HFF-Myc (cell line): ENCODE measurements around the gene AFF1.

Experiments used
- DNase-seq: peaks from one replicate; pipeline ENCODE4 v3.0.0-alpha.2; 2011; ENCODE audit warnings: low read depth; ENCODE audit errors: extremely low read depth
- H3K4me3 ChIP-seq: replicated peaks from 2 replicates; pipeline ENCODE4 v1.5.1; 2011; ENCODE audit warnings: low read depth, mild to moderate bottlenecking, control low read depth, low read length
- TF ChIP-seq, protein P1 (sequence below): IDR thresholded peaks from 2 replicates; pipeline ENCODE4 v1.5.1; 2012; ENCODE audit warnings: mild to moderate bottlenecking, low read depth, low read length, control low read depth; ENCODE audit errors: missing control alignments

Gene AFF1

DNA sequence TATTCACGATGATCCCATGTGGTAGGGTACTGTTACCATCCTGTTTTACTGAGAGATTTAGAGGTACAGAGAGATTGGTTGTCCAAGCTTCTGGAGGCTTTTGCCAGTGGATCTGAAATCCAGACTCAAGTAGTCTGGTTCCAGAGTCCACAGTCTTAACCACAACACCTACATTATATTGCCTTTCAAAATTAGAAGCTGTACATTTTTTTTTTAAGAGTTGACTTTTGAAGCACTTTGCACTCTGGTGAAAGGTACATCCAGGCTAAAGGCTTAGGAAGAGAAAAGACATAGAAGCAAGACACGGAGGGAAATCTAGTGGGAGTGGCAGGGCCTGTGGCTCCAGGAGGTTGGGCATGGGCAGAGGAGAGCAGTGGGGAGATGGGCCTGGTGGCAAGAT is 122.1 kb downstream of the AFF1 start:
- TF ChIP-seq, protein P1, sequence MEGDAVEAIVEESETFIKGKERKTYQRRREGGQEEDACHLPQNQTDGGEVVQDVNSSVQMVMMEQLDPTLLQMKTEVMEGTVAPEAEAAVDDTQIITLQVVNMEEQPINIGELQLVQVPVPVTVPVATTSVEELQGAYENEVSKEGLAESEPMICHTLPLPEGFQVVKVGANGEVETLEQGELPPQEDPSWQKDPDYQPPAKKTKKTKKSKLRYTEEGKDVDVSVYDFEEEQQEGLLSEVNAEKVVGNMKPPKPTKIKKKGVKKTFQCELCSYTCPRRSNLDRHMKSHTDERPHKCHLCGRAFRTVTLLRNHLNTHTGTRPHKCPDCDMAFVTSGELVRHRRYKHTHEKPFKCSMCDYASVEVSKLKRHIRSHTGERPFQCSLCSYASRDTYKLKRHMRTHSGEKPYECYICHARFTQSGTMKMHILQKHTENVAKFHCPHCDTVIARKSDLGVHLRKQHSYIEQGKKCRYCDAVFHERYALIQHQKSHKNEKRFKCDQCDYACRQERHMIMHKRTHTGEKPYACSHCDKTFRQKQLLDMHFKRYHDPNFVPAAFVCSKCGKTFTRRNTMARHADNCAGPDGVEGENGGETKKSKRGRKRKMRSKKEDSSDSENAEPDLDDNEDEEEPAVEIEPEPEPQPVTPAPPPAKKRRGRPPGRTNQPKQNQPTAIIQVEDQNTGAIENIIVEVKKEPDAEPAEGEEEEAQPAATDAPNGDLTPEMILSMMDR = no peak
- DNase-seq = no peak
- no peak overlapping the region for H3K4me3 ChIP-seq

DNA sequence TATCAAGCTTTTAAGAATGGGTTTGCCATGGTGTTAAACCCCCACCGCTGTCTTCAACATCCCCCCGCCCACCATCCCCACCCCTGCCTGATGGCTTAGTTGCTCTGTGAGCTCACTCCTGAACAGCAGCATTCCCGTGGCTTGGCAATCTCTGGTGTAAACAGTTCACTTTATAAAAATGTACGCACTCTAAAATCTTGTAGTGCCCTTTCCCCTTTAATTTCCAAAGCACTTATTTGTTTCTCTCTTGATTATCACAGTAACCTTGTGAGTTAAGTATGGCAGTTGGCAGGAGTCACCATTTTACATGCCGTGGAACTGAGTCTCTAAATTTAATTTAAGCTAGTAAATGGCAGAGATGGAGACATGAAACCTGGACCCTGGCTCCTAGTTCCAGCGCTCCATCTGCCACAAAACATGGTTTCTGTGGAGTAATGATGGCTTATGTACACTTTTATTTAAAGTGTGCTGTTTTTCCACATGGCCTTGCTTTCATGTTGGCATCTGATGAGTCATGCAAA is 123.1 kb downstream of the AFF1 start:
- TF ChIP-seq, protein P1 = no peak
- no peak overlapping the region for H3K4me3 ChIP-seq
- no peak for DNase-seq

GRCh38 chr4:87058356-87059073 is 123.7 kb downstream of the AFF1 start:
- TF ChIP-seq, protein P1 = no peak
- DNase-seq = no peak
- no peak overlapping the region for H3K4me3 ChIP-seq

DNA sequence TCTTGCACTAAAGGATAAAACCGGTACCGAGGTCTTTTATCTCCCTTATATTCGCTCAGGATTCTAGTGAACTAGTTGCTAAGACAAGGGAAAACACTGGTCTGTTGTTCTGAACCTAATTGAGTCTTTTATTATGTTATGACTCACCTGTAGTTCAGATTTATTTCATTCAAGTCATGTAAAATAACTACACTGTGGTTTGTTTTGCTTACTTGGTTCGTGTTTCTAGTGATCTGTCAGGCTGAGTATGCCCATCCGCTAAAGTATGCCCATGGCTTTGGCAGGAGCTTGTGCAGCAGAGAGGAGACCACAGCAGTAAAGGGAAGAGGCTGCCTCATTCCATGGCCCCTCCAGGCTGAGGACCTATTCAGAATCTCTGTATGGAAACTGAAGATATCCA is 126.1 kb downstream of the AFF1 start:
- no peak overlapping the region for H3K4me3 ChIP-seq
- DNase-seq = no peak
- TF ChIP-seq, protein P1 = no peak

GRCh38 chr4:87065021-87065420 is 130.2 kb downstream of the AFF1 start:
- no peak overlapping the region for H3K4me3 ChIP-seq
- TF ChIP-seq, protein P1 = no peak
- DNase-seq = no peak

DNA sequence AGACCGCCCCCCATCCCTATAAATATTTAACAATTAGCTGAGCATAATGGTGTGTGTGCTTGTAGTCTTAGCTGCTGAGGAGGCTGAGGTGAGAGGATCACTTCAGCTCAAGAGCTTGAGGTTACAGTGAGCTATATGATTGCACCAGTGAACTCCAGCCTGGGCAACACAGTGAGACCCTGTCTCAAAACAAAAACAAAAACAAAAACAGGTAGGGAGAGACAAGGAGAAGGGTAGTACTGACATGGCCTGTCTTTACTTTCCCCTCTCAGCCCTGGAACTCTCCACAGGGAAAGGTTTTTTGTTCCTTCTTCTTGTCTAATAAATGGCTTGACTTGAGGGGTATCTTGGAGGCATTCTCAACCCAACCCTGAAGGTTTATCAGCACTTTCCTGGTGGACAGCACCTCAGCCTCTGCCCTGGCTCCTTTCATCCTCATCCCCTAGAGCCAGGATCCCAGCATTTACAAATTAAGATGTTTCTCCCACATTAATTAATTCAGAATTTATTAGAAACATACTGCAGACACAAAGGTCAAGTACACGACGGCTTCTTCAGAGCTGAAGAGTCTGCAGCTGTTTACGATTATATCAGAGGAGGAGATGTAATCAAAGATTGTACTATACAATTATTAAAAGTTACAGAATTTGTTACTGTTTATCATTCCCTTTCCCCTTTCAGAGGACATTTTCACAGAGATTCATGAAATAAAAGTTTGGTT is 131.8 kb downstream of the AFF1 start:
- DNase-seq = no peak
- H3K4me3 ChIP-seq = no peak overlapping the region
- TF ChIP-seq, protein P1 = no peak
